ENCODE results near the gene GSTT2.
"Not testable (repeated sequence)": the region's sequence is repeated elsewhere in the genome, so short reads cannot be mapped to it uniquely, and the experiment has no call there.

Gene GSTT2

DNA sequence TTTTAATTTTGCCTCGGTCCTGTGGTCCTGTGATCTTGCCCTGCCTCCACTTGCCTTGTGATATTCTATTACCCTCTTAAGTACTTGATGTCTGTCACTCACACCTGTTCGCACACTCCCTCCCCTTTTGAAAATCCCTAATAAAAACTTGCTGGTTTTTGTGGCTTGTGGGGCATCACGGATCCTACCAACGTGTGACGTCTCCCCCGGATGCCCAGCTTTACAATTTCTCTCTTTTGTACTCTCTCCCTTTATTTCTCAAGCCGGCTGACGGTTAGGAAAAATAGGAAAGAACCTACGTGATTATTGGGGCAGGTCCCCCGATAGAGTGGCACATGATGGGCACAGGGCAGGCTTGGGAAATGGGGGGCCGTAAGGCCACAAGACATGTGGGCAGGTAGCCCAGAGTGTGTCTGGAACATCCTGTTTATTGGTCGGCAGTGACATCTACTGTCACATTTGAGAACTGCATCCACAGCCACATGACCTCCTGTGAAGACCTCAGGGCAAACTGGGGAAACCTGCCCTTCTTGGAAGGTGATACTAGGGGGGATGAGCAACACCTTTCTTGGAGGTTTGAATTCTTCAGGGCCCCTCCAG lies 23.5 kb upstream of the GSTT2 start:
- TF ChIP-seq, protein P1, sequence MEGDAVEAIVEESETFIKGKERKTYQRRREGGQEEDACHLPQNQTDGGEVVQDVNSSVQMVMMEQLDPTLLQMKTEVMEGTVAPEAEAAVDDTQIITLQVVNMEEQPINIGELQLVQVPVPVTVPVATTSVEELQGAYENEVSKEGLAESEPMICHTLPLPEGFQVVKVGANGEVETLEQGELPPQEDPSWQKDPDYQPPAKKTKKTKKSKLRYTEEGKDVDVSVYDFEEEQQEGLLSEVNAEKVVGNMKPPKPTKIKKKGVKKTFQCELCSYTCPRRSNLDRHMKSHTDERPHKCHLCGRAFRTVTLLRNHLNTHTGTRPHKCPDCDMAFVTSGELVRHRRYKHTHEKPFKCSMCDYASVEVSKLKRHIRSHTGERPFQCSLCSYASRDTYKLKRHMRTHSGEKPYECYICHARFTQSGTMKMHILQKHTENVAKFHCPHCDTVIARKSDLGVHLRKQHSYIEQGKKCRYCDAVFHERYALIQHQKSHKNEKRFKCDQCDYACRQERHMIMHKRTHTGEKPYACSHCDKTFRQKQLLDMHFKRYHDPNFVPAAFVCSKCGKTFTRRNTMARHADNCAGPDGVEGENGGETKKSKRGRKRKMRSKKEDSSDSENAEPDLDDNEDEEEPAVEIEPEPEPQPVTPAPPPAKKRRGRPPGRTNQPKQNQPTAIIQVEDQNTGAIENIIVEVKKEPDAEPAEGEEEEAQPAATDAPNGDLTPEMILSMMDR (IDR thresholded peaks at IDR 0.05; ENCODE audit: borderline replicate concordance, insufficient read depth, low read depth, low read length): peak; percentile 76
- H3K4me3 ChIP-seq (ENCODE audit: low read depth, low read length): not testable (repeated sequence)

DNA sequence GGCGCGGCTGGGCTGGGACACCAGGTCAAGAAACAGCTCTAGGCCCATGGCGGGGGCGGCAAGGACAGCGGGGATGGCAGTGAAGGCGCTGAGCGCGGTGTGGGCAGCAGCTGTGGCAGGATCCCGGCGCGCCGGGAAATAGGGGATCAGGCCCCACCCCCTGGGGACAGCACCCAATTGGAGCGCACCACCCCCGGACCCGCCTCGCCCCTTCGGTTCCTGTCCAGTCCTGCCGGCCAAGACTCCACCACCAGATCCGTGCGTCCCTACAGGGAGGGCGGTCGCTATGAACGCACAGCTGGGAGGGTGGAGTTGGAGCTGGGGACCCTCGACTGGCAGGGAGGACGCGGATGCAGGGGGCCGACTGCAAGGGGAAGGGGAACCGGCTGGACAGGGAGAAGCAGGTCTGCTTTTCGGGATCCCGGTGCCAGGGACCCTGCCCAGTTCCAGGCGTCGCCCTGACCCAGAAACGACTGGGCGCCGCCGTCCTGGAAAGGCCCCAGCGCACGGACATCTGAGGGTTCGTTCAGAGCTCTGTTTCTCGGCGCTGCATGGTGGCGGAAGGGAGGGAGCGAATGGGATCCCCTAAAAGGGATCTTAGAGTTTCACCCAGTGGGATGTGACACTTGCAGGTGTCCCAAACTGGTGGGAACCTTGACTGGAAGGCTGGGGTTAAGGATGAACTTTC lies 18.7 kb upstream of the GSTT2 start, which contains the start of gene GSTT2B:
Gene GSTT2B, minus strand, starts transcription at position 112 of the 688 bp plus-strand sequence. Its CDS starts 64 bp downstream, at position 48.
- H3K4me3 ChIP-seq (ENCODE audit: low read depth, low read length): not testable (repeated sequence)

- H3K4me3 ChIP-seq (ENCODE audit: low read depth, low read length): not testable (repeated sequence)
Measured at GRCh38 chr22:23966094-23966493, 13.8 kb upstream of the GSTT2 start.

DNA sequence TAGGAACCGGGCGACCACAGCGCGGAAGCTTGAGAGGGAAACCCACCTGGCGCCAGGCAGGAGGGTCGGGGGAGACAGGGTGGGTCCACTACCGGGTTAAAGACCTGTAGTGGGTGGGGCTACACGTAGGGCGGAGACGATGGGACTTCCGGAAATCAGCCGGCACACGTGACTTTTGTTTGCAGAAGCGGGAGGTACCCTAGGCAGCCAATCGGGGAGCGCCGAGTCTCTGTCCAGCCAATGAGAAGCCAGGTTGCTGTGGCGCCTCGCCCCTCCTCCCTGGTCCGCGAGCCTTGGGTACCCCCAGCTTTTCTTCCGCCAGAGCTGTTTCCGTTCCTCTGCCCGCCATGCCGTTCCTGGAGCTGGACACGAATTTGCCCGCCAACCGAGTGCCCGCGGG lies 13.4 kb upstream of the GSTT2 start, which contains the start of gene DDTL:
Gene DDTL, plus strand, starts transcription at position 321 of the 400 bp plus-strand sequence. Its CDS starts 27 bp downstream, at position 348.
- H3K4me3 ChIP-seq (ENCODE audit: low read depth, low read length): not testable (repeated sequence)

GRCh38 chr22:23969071-23969470 lies 10.9 kb upstream of the GSTT2 start:
- TF ChIP-seq, protein P1 (IDR thresholded peaks at IDR 0.05; ENCODE audit: borderline replicate concordance, insufficient read depth, low read depth, low read length): no peak
- H3K4me3 ChIP-seq (ENCODE audit: low read depth, low read length): no peak overlapping the region

GRCh38 chr22:23970201-23970641 lies 9.7 kb upstream of the GSTT2 start:
- H3K4me3 ChIP-seq (ENCODE audit: low read depth, low read length): no peak overlapping the region
- TF ChIP-seq, protein P1 (IDR thresholded peaks at IDR 0.05; ENCODE audit: borderline replicate concordance, insufficient read depth, low read depth, low read length): no peak

DNA sequence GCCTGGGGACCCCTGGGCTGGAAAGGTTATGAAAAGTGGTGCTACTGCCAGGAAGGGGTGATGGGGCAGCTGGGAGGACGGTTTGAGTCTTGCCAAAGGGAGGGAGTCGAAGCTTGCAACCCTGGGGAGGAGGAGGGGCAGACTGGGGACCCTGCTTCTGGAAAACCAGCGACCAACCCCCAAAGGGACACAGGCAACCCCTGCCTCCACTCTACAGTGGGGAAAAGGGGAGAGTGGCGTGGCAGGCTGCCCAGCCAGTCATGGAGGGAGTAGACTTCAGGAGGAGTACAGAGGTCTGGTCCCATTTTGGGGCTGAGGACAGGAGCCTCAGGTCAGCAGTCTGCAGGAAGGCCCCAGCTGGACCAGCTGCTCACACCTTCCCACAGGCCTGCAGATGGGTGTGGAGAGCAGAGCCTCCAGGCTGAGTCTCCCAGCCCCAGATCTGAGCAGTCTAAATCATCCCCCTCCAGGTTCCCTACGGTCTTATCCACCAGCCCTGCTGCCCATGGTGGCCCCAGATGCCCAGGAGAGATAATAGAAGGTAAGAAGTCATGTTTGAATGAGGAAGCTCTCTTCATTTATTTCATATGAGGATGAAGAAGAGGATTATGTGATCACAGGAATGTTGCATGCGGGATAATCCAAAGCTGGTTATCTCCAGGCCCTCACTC lies 9.0 kb upstream of the GSTT2 start:
- no peak overlapping the region for H3K4me3 ChIP-seq (ENCODE audit: low read depth, low read length)
- TF ChIP-seq, protein P1 (IDR thresholded peaks at IDR 0.05; ENCODE audit: borderline replicate concordance, insufficient read depth, low read depth, low read length): no peak

GRCh38 chr22:23971927-23972326 lies 8.0 kb upstream of the GSTT2 start:
- not testable (repeated sequence) for H3K4me3 ChIP-seq (ENCODE audit: low read depth, low read length)

DNA sequence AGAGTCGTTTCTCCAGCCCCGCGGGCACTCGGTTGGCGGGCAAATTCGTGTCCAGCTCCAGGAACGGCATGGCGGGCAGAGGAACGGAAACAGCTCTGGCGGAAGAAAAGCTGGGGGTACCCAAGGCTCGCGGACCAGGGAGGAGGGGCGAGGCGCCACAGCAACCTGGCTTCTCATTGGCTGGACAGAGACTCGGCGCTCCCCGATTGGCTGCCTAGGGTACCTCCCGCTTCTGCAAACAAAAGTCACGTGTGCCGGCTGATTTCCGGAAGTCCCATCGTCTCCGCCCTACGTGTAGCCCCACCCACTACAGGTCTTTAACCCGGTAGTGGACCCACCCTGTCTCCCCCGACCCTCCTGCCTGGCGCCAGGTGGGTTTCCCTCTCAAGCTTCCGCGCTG lies 5.6 kb upstream of the GSTT2 start, which contains the start of gene DDT:
Gene DDT, minus strand, starts transcription at position 97 of the 400 bp plus-strand sequence. Its CDS starts 27 bp downstream, at position 70.
- H3K4me3 ChIP-seq (ENCODE audit: low read depth, low read length): not testable (repeated sequence)

- not testable (repeated sequence) for H3K4me3 ChIP-seq (ENCODE audit: low read depth, low read length)
Measured at GRCh38 chr22:23974836-23975352, 5.0 kb upstream of the GSTT2 start.

- not testable (repeated sequence) for H3K4me3 ChIP-seq (ENCODE audit: low read depth, low read length)
Measured at GRCh38 chr22:23977304-23977703, 2.6 kb upstream of the GSTT2 start.

- not testable (repeated sequence) for H3K4me3 ChIP-seq (ENCODE audit: low read depth, low read length)
Measured at GRCh38 chr22:23980567-23980966, 633 bp downstream of the GSTT2 start.

Data from GM12875 (cell line).